GM13976 (cell line): ENCODE results near the gene COL13A1.

Source experiments
- DNase-seq: peaks from one replicate; pipeline ENCODE4 v3.0.0; 2012; ENCODE audit warnings: low spot score
- in situ Hi-C: fragments of 300-500 bp; cut with MboI; formaldehyde crosslinking; loops from one replicate; pipeline ENCODE4 v1.12.0; 2022; ENCODE audit warnings: low sequenced_read_pairs, mixed read lengths, inconsistent platforms; ENCODE audit not compliant: unreplicated experiment
- TF ChIP-seq, protein P1 (sequence below): IDR thresholded peaks from 2 replicates; pipeline ENCODE4 v1.5.1; 2012; ENCODE audit warnings: borderline replicate concordance, mild to moderate bottlenecking; ENCODE audit not compliant: insufficient read depth; ENCODE audit errors: extremely low read depth, missing control alignments, control extremely low read depth

The COL13A1 gene

DNA sequence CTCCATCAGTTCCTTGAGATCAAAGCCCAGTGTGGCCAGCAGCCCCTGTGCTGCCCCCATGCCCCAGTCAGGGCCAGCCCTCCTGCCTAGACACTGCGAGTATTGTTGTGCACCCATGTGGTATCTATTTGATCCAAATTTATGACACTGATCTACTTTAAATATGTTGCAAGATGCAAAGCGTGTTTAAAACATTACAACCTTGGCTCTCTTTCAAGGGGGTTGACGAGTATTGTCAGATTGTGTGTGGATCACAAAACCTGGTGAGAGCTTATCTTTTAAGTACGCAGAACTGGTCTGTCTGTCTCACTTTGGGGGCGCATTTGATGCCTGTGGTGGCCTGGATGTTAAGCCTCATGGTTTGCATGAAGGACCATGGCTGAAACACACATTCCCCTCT lies 108.9 kb downstream of the COL13A1 start:
- no peak for DNase-seq
- TF ChIP-seq, protein P1, sequence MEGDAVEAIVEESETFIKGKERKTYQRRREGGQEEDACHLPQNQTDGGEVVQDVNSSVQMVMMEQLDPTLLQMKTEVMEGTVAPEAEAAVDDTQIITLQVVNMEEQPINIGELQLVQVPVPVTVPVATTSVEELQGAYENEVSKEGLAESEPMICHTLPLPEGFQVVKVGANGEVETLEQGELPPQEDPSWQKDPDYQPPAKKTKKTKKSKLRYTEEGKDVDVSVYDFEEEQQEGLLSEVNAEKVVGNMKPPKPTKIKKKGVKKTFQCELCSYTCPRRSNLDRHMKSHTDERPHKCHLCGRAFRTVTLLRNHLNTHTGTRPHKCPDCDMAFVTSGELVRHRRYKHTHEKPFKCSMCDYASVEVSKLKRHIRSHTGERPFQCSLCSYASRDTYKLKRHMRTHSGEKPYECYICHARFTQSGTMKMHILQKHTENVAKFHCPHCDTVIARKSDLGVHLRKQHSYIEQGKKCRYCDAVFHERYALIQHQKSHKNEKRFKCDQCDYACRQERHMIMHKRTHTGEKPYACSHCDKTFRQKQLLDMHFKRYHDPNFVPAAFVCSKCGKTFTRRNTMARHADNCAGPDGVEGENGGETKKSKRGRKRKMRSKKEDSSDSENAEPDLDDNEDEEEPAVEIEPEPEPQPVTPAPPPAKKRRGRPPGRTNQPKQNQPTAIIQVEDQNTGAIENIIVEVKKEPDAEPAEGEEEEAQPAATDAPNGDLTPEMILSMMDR: no peak
- in situ Hi-C loops: no loop called here

DNA sequence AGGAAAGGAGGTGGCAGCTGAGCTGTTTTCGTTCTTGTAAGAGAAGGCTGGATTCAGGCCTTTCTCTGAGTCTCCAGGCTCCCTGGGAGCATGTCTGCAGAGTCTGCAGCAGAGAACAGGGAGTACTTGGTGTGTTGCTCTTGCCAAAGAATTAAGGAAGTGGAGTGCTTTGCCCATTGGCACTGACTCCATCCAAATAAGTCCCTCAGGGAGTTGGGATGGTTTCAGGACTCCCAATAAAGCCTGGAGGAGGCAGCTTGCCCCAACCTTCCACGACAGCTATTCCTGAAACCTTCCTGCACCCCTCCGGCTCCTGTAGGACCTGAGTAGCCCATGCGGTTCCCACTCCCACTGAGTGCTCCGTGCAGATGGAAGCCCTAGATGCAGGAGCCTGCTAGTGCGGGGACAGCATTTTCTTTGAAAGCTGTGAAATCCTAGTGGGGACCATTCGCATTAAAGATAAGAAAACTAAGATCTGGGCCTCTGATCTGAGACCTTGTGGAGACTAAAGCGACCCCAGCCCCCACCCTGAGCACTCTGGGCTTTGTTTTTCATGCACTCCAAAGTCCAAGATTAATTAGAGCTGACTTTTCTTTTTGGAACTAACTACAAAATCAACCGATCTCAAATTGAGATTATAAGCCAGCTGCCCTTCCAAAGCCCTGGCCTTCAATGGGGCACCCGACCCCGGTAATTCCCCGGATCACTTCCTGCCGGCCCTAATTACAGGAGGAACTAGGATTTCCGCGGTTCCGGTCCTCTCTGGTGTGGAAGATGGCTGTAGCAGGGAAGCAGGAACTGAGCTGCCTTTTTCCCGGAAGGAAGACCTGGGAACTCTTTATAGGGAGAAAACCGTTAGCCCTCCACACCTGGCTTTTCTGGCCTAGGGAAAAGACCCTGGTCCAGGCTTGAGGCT lies 110.2 kb downstream of the COL13A1 start:
- no peak for DNase-seq
- in situ Hi-C loops: no loop called here
- TF ChIP-seq, protein P1: no peak

DNA sequence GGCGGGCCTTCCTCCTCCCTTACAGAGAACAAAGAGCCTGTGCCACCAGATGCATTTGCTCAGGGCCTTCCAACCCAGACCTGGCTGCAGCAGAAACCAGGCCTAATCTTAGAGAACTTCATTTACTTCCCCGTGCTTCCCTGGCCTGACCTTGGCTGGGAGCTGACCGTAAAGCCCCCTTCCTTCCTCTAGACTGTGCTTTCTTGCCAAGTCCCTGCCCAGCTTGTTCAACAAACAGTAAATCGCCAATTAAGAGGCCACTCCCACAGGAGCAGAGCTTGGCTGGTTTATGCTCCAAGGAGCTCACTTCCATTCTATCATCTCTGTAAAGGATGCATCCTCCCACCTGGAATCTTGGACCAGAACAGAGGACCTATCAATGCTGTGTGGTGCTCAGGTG lies 110.9 kb downstream of the COL13A1 start:
- TF ChIP-seq, protein P1: no peak
- in situ Hi-C loops: no loop called here
- DNase-seq: no peak

DNA sequence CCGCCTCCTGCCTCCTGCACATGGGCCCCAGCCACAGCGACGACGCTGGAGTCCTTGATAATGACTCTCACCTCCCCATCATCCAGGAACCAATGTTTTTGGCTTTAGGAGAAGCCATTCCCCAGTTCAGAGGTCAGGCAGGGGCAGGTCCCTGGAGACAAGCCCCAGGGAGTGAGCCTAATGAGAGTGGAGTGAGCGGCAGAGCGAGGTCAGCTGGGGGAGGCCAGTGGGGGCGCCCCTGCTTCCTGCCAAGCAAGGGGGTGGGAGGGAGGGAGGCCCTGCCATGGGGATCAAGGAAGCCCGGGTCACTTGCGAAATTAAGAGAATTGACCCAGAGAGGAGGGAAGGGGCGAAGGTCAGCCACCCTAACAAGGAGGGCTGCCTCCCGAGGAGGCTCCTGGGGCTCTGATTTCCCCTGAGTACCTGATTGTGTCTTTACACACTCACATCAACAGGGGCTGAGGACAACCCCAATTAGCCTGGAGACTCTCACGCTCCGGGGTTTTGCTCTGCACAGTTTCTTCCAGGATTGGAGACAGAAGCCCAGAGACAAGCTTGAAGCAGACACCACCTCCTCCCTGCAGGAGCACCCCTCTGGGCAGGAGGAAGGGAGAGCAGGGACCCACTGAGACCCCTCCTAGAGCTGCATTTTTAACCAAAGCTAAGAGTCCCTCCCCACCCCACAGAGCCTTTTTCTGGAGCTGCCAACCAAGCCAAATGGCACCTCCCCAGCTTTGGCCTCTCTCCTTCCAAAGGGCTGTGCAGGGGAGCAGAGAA lies 112.1 kb downstream of the COL13A1 start:
- no peak for DNase-seq
- in situ Hi-C loops: no loop called here
- TF ChIP-seq, protein P1: no peak

DNA sequence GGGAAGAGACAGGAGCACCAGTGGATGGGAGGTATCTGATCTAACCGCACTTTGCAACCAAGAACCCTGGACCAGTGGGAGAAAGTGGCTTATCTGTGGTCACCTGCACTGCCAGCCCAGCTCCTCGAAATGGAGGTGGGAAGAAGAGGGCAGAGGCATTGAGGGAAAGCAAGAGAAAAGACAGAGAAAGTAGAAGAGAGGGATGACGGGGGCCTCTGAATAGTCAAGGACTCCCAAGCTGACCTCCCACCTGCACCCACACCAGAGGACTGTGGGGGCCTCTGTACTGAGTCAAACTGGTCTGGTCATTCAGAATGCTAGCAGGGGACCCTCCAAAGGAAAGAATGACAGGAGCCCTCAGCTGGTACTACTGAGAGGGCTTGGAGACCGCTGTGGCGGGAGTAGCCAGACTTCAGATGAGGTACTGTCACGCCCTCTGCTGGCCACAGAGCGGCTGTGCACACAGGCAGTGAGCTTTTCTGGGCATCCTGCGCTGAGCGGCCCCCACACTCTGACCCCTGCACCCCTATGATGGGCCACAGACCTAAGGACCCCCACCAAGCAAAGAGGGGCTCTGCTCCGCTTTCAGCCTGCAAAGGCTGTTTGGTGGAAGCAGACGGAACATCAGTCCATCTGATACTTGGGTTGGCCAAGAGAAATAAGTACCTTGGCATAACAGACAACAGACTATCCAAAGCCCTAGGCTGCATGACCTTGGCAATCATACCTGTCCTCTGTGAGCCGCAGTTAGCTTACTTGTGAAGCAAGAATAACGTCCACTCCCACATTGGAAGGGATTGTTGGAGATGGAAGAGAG lies 112.9 kb downstream of the COL13A1 start:
- TF ChIP-seq, protein P1: peak; percentile 93
- DNase-seq: peak; percentile 85
- in situ Hi-C loops: no loop called here

DNA sequence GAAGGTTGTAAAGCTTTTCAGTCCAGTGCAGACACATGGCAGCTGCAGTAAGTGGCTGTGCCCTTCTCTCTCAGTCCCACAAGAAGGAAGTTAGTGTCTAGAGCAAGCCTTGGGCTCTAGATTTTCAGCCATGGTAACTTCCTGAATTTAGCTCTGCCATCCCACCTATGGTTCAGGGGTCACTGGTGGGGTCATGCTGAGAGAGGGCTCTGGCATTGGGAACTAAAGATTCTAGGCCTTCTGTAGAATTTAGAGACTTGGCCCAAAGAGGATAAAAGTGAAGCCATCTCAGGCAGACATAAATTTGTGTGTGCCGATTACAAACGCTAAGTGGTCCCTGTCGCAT lies 113.5 kb downstream of the COL13A1 start:
- in situ Hi-C loops: no loop called here
- no peak for DNase-seq
- TF ChIP-seq, protein P1: no peak
